Measurements from ENCODE around the gene C18orf54. TPM values are rescaled to one million over a fixed set of nuclear protein-coding genes. Genes with fewer than 3 reads are reported as not detected.
"Not testable (repeated sequence)": the region's sequence is repeated elsewhere in the genome, so short reads cannot be mapped to it uniquely, and the experiment has no call there.

C18orf54 gene
- total RNA-seq = 4.7 and 4.8 TPM in 2 replicates
- total RNA-seq (2013) = 2.5 TPM
- 0.60 and 0.78 TPM in 2 replicates for polyA plus RNA-seq
- polyA minus RNA-seq = 0.51 and 0.78 TPM in 2 replicates

- H3K9me3 ChIP-seq (ENCODE audit: control extremely low read depth in 1 of 3, control insufficient read depth in 2 of 3, insufficient read depth in 1 of 3, low read length in 2 of 3) = no peaks in the 10 kb centered on the region
- peaks cover 5% of the 10 kb centered on the region for H3K79me2 ChIP-seq (ENCODE audit: control insufficient read depth, insufficient read depth, low read length)
- WGBS (ENCODE audit: insufficient coverage) = under 1% methylated on average over 60 of the region's 62 CpGs
- no peak for TF ChIP-seq EZH2 (IDR thresholded peaks at IDR 0.05; ENCODE audit: borderline replicate concordance, insufficient read depth, low read depth, low read length, poor library complexity, severe bottlenecking)
- TF ChIP-seq, protein P1, sequence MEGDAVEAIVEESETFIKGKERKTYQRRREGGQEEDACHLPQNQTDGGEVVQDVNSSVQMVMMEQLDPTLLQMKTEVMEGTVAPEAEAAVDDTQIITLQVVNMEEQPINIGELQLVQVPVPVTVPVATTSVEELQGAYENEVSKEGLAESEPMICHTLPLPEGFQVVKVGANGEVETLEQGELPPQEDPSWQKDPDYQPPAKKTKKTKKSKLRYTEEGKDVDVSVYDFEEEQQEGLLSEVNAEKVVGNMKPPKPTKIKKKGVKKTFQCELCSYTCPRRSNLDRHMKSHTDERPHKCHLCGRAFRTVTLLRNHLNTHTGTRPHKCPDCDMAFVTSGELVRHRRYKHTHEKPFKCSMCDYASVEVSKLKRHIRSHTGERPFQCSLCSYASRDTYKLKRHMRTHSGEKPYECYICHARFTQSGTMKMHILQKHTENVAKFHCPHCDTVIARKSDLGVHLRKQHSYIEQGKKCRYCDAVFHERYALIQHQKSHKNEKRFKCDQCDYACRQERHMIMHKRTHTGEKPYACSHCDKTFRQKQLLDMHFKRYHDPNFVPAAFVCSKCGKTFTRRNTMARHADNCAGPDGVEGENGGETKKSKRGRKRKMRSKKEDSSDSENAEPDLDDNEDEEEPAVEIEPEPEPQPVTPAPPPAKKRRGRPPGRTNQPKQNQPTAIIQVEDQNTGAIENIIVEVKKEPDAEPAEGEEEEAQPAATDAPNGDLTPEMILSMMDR (IDR thresholded peaks at IDR 0.05) = peak; percentile 66
- DNase-seq = peak; percentile 95
- H3K4me3 Mint-ChIP-seq = peak within 1 kb of the TSS; percentile 92
- no peaks in the 10 kb centered on the region for H3K9me3 Mint-ChIP-seq (ENCODE audit: insufficient read depth)
- ChIA-PET POLR2A (interaction anchor here (0.6 to 1.3 kb wide), 6 partner anchors 12 to 894 kb away, joined by 3 to 9 read pairs (median 4); partner anchors contain the start of gene MBD2), CTCF (interaction anchor here (0.6 to 4.6 kb wide), 13 partner anchors 9 to 140 kb away, joined by 3 to 26 read pairs (median 4); partner anchors contain the start of gene POLI)
- H3K4me3 ChIP-seq (ENCODE audit: control extremely low read depth in 1 of 5, extremely low read depth in 1 of 5, insufficient read depth in 1 of 5, low read depth in 2 of 5, low read length in 4 of 5) = peak within 1 kb of the TSS; percentile 75 to 99 (median 82)
- no peaks in the 10 kb centered on the region for H3K27me3 ChIP-seq (replicated peaks in 1 of 4; ENCODE audit: control extremely low read depth in 1 of 4, control insufficient read depth in 3 of 4, insufficient read depth in 4 of 4, low read length in 3 of 4)
- no peaks in the 10 kb centered on the region for H3K27me3 Mint-ChIP-seq
- H2AFZ ChIP-seq (ENCODE audit: insufficient read depth, low read depth, low read length, poor library complexity, severe bottlenecking) = peak within 1 kb of the TSS; percentile 99
- peak; percentile 92 for ATAC-seq (ENCODE audit: low read depth)
- H4K20me1 ChIP-seq (ENCODE audit: control insufficient read depth, insufficient read depth, low read length, poor library complexity, severe bottlenecking) = no peaks in the 10 kb centered on the region
- H3K4me2 ChIP-seq (replicated peaks; ENCODE audit: low read depth, low read length, poor library complexity, severe bottlenecking) = peak within 1 kb of the TSS; percentile 86
- peak within 1 kb of the TSS; percentile 82 for H3K27ac Mint-ChIP-seq
- peak within 1 kb of the TSS; percentile 93 for H3K9ac ChIP-seq (ENCODE audit: low read length)
- intact Hi-C loops (cut with micrococcal nuclease) = loop anchor here (1.0 to 2.0 kb wide), 3 partner anchors 35 to 134 kb away; partner anchors contain the start of genes MBD2 and POLI
- H3K4me1 ChIP-seq (ENCODE audit: control insufficient read depth in 2 of 2, insufficient read depth in 2 of 2, low read length in 2 of 2) = peaks cover 8 to 9% of the 10 kb centered on the region in 2 donors
- H3K4me1 Mint-ChIP-seq = peaks cover 17% of the 10 kb centered on the region
- H3K27ac ChIP-seq (ENCODE audit: low read length in 2 of 2) = peak within 1 kb of the TSS; percentile 53 to 80
- no peaks in the 10 kb centered on the region for H3K36me3 ChIP-seq (replicated peaks in 1 of 2; ENCODE audit: control extremely low read depth in 1 of 2, control insufficient read depth in 1 of 2, extremely low read depth in 1 of 2, insufficient read depth in 2 of 2, low read length in 1 of 2)
These were observed at the start of gene C18orf54, which contains the start of gene STARD6 for GRCh38 chr18:54357660-54358494. C18orf54 (plus strand) TSS chr18:54357906; CDS start chr18:54360573, 2,667 bp downstream. STARD6 (minus strand) TSS chr18:54357858; CDS start chr18:54354573, 3,285 bp downstream.

DNA sequence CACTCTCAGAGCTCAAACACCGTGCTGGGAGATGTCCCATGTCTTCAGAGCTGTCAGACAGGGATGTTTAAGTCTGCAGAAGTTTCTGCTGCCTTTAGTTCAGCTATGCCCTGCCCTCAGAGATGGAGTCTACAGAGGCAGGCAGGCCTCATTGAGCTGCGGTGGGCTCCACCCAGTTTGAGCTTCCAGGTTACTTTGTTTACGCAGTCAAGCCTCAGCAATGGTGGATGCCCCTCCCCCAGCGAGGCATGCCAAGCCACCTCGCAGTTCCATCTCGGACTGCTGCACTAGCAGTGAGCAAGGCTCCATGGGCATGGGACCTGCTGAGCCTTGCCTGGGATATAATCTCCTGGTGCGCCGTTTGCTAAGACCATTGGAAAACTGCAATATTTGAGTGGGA is 48.1 kb upstream of the C18orf54 start:
- DNase-seq; ATAC-seq (ENCODE audit: low read depth); H2AFZ ChIP-seq (ENCODE audit: insufficient read depth, low read depth, low read length, poor library complexity, severe bottlenecking); H3K4me1 ChIP-seq (ENCODE audit: control insufficient read depth in 2 of 2, insufficient read depth in 2 of 2, low read length in 2 of 2); H3K9me3 ChIP-seq (ENCODE audit: control extremely low read depth in 1 of 3, control insufficient read depth in 2 of 3, insufficient read depth in 1 of 3, low read length in 2 of 3); POLR2A ChIA-PET; H3K4me1 Mint-ChIP-seq; H4K20me1 ChIP-seq (ENCODE audit: control insufficient read depth, insufficient read depth, low read length, poor library complexity, severe bottlenecking); CTCF ChIA-PET; H3K36me3 ChIP-seq (replicated peaks in 1 of 2; ENCODE audit: control extremely low read depth in 1 of 2, control insufficient read depth in 1 of 2, extremely low read depth in 1 of 2, insufficient read depth in 2 of 2, low read length in 1 of 2); H3K27ac Mint-ChIP-seq; H3K4me3 Mint-ChIP-seq; H3K79me2 ChIP-seq (ENCODE audit: control insufficient read depth, insufficient read depth, low read length); H3K9me3 Mint-ChIP-seq (ENCODE audit: insufficient read depth); H3K27ac ChIP-seq (ENCODE audit: low read length in 2 of 2); H3K9ac ChIP-seq (ENCODE audit: low read length); H3K4me3 ChIP-seq (ENCODE audit: control extremely low read depth in 1 of 5, extremely low read depth in 1 of 5, insufficient read depth in 1 of 5, low read depth in 2 of 5, low read length in 4 of 5); H3K27me3 ChIP-seq (replicated peaks in 1 of 4; ENCODE audit: control extremely low read depth in 1 of 4, control insufficient read depth in 3 of 4, insufficient read depth in 4 of 4, low read length in 3 of 4); H3K4me2 ChIP-seq (replicated peaks; ENCODE audit: low read depth, low read length, poor library complexity, severe bottlenecking); intact Hi-C loops (cut with micrococcal nuclease): not testable (repeated sequence)
- WGBS (ENCODE audit: insufficient coverage) = 93% methylated on average over 8 of the region's 8 CpGs
- peaks cover 26% of the 10 kb centered on the region for H3K27me3 Mint-ChIP-seq
